ENCODE data around the gene PTBP3.

PTBP3 gene

DNA sequence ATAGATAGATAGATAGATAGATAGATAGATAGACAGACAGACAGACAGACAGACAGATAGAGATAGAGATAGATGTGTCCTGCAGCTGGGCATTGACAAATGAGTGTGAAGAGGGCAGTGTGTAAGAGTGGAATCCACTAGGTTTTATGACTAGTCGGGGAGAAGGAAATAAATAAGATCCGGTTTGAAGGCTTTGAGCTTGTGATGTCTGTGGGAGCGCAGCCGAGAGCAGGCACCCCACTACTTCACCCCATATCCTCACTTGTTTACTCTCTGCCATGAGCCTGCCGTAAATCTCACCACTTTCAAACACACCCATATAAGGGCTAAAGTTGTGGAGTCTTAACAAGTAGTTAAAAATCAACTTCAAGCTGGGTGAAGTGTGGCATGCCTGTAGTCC, 156.9 kb downstream of the PTBP3 start:
- no peak overlapping the region for H3K4me3 ChIP-seq (replicated peaks; ENCODE audit: low read depth, low read length)
- no peak for DNase-seq (ENCODE audit: low read depth)
- TF ChIP-seq, protein P1, sequence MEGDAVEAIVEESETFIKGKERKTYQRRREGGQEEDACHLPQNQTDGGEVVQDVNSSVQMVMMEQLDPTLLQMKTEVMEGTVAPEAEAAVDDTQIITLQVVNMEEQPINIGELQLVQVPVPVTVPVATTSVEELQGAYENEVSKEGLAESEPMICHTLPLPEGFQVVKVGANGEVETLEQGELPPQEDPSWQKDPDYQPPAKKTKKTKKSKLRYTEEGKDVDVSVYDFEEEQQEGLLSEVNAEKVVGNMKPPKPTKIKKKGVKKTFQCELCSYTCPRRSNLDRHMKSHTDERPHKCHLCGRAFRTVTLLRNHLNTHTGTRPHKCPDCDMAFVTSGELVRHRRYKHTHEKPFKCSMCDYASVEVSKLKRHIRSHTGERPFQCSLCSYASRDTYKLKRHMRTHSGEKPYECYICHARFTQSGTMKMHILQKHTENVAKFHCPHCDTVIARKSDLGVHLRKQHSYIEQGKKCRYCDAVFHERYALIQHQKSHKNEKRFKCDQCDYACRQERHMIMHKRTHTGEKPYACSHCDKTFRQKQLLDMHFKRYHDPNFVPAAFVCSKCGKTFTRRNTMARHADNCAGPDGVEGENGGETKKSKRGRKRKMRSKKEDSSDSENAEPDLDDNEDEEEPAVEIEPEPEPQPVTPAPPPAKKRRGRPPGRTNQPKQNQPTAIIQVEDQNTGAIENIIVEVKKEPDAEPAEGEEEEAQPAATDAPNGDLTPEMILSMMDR (IDR thresholded peaks at IDR 0.05; ENCODE audit: low read length, missing control alignments) = no peak

DNA sequence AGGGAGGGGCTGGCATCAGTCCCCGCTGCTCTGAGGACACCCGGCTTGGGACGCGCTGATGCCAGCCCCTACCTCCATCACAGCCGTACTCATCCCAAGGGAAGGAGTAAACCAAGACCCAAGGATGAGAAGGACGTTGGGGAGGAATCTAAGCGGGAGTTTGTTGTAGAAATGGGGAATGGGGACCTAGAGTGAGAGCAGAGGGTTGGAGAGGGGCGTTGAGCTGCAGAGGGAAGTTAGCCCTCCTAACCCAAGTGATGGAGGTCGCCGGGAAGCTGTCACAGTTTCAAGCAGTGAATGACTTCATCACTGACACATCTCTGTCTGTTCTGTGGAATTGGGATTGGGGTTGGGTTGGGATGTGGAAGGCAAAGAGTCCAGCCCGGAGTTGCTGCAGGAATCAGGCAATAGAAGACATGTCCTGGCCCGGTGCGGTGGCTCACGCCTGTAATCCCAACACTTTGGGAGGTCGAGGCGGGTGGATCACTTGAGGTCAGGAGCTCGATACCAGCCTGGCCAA, 157.6 kb downstream of the PTBP3 start:
- H3K4me3 ChIP-seq (replicated peaks; ENCODE audit: low read depth, low read length) = peak overlapping the region; percentile 52
- DNase-seq (ENCODE audit: low read depth) = no peak
- TF ChIP-seq, protein P1 (IDR thresholded peaks at IDR 0.05; ENCODE audit: low read length, missing control alignments) = no peak

DNA sequence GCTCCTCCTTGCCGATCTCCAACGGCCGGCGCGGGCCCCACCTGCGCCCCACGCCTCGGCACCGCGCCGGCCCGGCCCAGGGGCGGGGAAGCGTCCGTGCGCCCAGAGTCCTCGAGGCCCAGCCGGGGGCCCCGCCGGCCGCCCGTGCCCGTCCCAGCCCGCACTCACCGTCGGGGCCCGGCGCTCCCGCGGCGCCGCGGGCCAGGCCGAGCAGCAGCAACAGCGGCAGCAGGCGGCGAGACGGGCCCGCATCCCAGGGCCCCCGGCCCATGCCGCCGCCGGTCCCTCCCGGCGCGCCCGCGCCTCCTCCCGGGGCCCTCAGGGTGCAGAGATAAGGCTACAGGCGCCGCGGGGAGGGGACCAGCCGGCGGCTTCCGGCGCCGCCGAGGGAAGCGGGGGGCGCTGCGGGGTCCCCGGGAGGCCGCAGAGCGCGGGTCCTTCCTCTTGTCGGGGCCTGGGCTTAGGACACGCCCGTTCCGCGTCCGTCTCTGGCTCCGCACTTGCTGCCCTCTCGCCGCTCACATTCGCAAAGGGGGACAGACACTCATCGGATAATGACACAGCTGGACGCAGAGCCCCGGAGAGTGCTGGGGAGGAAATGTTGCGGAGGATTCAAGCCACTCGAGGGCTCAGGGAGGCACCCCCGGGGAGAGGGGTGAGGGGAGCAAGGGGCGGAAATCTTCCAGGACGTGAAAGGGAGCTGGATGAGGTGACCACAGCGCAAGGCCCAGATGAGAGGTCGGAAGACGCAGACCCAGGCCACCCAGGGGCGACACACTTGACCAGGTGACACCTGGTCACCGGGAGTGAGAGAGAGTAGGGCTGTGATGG, 158.2 kb downstream of the PTBP3 start, which contains the start of gene SUSD1:
SUSD1 (minus strand) TSS at position 333 of the 831 bp plus-strand sequence; CDS start at position 271, 62 bp downstream.
- TF ChIP-seq, protein P1 (IDR thresholded peaks at IDR 0.05; ENCODE audit: low read length, missing control alignments) = no peak
- no peak for DNase-seq (ENCODE audit: low read depth)
- H3K4me3 ChIP-seq (replicated peaks; ENCODE audit: low read depth, low read length) = peak within 1 kb of the TSS; percentile 52

DNA sequence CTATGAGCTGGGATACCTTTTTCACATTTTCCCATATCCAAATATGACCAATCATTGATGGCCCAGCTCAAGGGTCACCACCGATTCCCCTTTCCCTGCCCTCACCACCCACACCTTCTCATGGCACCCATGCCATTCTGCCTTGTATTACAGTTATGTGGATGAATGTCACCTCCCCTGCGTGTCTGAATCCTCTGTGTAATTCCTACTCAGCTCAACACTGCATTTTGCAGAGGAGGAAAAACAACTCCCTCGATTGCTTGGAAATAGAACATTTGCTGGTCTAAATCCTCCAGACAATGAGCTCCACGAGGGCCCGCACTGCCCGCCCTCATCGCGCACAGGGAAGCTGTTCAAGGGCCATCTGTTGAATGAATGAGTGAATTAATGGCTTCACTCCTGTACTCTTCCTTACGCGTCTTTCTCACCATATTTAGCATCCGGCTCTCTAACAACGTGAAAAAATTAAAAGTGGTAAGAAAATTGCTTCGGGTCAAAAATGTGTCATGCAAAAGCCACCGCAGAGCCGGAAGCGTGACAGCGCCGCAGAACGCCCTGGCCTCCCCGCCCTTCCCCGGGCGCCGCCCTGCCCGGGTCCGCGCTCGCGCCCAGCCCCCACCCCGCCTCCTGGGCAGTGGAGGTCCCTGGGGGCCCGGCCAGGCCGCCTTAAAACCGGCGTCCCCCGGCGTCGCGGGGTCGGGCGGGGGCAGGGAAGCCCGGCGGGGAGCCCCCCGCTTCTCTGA, 159.0 kb downstream of the PTBP3 start:
- TF ChIP-seq, protein P1 (IDR thresholded peaks at IDR 0.05; ENCODE audit: low read length, missing control alignments) = no peak
- H3K4me3 ChIP-seq (replicated peaks; ENCODE audit: low read depth, low read length) = peak overlapping the region; percentile 45
- no peak for DNase-seq (ENCODE audit: low read depth)

DNA sequence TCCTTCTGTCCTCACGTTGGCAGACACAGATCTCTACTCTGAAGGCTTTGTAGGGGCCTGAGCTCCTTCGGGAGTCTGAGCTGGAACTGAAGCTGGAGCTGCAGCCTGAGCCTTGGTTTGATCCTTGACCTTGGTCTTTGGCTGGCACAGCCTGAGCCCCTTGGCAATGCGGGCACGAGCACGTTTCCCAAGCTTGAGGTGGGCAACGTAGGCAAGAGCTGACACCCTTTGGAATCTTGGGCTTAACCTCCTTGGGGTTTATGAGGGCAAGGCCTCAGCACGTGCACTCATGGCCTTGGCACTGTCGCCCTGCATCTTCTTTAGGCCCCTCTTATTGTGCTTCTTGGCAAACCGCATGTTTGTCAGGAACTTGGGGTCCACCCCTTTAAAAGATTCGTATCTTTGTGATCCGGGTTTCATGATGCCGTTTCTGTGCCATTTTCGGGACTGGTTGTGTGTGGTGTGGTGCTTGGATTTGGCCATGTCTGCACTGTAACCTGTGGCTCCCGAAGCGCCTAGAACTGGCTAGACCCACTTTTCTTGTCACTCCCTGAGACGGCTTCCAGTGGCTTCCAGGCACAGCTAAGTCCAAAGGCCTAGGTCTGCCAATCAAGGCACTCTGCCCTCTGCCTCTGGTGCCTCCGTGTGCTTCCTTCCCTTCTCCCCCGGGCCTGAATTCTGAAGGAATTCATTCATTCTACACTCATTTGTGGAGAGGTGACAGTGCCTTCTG, 159.8 kb downstream of the PTBP3 start:
- DNase-seq (ENCODE audit: low read depth) = no peak
- no peak overlapping the region for H3K4me3 ChIP-seq (replicated peaks; ENCODE audit: low read depth, low read length)
- TF ChIP-seq, protein P1 (IDR thresholded peaks at IDR 0.05; ENCODE audit: low read length, missing control alignments) = no peak

DNA sequence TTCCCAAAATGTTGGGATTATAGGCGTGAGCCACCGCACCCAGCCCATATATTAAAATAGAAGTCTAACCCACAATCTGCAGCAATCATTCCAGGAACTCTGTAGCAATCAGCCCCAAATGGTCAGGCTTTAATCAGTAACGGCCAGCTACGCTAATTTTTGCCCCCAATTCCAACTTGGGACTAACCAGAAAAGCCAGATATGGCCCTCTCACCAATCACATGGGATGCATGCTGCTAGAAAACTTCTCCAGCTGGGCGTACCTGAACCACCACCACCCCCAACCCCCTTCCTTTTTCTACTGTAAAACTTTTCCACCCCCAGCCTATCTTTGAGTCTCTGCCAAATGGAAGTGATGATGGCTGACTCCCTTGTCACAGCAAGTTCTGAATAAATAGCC, 162.5 kb downstream of the PTBP3 start:
- TF ChIP-seq, protein P1 (IDR thresholded peaks at IDR 0.05; ENCODE audit: low read length, missing control alignments) = no peak
- no peak overlapping the region for H3K4me3 ChIP-seq (replicated peaks; ENCODE audit: low read depth, low read length)
- no peak for DNase-seq (ENCODE audit: low read depth)
